ENCODE results near the gene RSPH4A. TPM values are rescaled to one million over a fixed set of nuclear protein-coding genes. Genes with fewer than 3 reads are reported as not detected.
"Not testable (repeated sequence)": the region's sequence is repeated elsewhere in the genome, so short reads cannot be mapped to it uniquely, and the experiment has no call there.

Gene RSPH4A
- total and polyA plus RNA-seq, 2 donors (not counting 3 experiments of a cell fraction or from before 2014, with no cell fraction given): 0.06 to 0.15 TPM

DNA sequence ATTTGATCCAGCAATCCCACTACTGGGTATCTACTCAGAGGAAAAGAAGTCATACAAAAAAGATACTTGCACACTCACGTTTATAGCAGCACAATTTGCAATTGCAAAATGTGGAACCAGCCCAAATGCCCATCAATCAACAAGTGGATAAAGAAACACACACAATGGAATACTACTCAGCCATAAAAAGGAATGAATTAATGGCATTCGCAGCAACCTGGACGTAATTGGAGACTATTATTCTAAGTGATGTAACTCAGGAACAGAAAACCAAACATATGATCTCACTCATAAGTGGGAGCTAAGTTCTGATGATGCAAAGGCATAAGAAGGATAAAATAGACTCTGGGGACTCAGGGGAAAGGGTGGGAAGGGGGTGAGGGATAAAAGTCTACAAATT is 11.4 kb upstream of the RSPH4A start:
- H3K9me3 ChIP-seq (replicated peaks; ENCODE audit: control insufficient read depth, insufficient read depth, low read length); H3K4me2 ChIP-seq (ENCODE audit: insufficient read depth, low read length); H4K20me1 ChIP-seq (replicated peaks; ENCODE audit: control insufficient read depth, extremely low read depth, insufficient read depth, low read length); H3K4me3 ChIP-seq (replicated peaks in 1 of 3; ENCODE audit: insufficient read depth in 1 of 3, low read depth in 1 of 3, low read length in 3 of 3); H3K36me3 ChIP-seq (ENCODE audit: control insufficient read depth in 2 of 2, extremely low read depth in 1 of 2, insufficient read depth in 2 of 2, low read length in 2 of 2); POLR2A ChIA-PET; H3K4me1 ChIP-seq (ENCODE audit: control insufficient read depth, extremely low read depth, insufficient read depth, low read length); H3K79me2 ChIP-seq (ENCODE audit: control insufficient read depth, insufficient read depth, low read length); BruUV-seq (replicated peaks); dilution Hi-C loops (cut with MboI; ENCODE audit: extremely low pct_ligation_motif_present, low sequenced_read_pairs); H3K27ac ChIP-seq (ENCODE audit: insufficient read depth, low read depth, low read length); H3K27me3 ChIP-seq (ENCODE audit: control insufficient read depth in 2 of 2, insufficient read depth in 2 of 2, low read length in 2 of 2); H2AFZ ChIP-seq (ENCODE audit: low read depth, low read length); H3K9me1 ChIP-seq (replicated peaks; ENCODE audit: control insufficient read depth, extremely low read depth, insufficient read depth, low read length); DNase-seq (ENCODE audit: low read depth, low spot score); CTCF ChIA-PET; intact Hi-C loops (cut with micrococcal nuclease); FAIRE-seq; H3K9ac ChIP-seq (replicated peaks; ENCODE audit: extremely low read depth, insufficient read depth, low read length): not testable (repeated sequence)

DNA sequence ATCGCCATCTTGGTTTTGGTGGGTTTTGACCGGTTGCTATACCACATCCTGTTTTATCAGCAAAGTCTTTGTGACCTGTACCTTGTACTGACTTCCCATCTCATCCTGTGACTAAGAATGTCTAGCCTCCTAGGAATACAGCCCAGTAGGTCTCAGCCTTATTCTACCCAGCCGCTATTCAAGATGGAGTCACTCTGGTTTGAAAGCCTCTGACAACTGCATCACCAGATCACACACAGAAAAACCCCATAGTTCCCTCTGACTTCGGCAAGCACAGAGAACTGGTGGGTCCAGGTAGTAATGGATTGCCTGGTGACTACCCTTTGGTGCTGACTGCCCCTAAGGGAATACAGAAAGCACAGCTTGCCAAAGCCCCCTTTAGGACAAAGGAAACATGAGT is 10.3 kb upstream of the RSPH4A start:
- no peak for DNase-seq (ENCODE audit: low read depth, low spot score)
- no peaks in the 10 kb centered on the region for H3K9me3 ChIP-seq (replicated peaks; ENCODE audit: control insufficient read depth, insufficient read depth, low read length)
- H3K4me1 ChIP-seq (ENCODE audit: control insufficient read depth, extremely low read depth, insufficient read depth, low read length): no peaks in the 10 kb centered on the region
- H3K36me3 ChIP-seq (ENCODE audit: control insufficient read depth in 2 of 2, extremely low read depth in 1 of 2, insufficient read depth in 2 of 2, low read length in 2 of 2): no peaks in the 10 kb centered on the region
- no peaks in the 10 kb centered on the region for H4K20me1 ChIP-seq (replicated peaks; ENCODE audit: control insufficient read depth, extremely low read depth, insufficient read depth, low read length)
- intact Hi-C loops (cut with micrococcal nuclease): no loop called here
- no peak for FAIRE-seq
- no peaks in the 10 kb centered on the region for H3K27me3 ChIP-seq (ENCODE audit: control insufficient read depth in 2 of 2, insufficient read depth in 2 of 2, low read length in 2 of 2)
- H3K4me2 ChIP-seq (ENCODE audit: insufficient read depth, low read length): no peak overlapping the region
- no peak for TF ChIP-seq JUN (IDR thresholded peaks at IDR 0.05; ENCODE audit: borderline replicate concordance, insufficient read depth, insufficient read length, low read depth)
- no peak for TF ChIP-seq FOS (IDR thresholded peaks at IDR 0.05; ENCODE audit: borderline replicate concordance, insufficient read depth, low read length)
- no peak for TF ChIP-seq MYC (IDR thresholded peaks at IDR 0.05; ENCODE audit: low read depth, low read length)
- no peak for TF ChIP-seq POLR2A (IDR thresholded peaks at IDR 0.05; ENCODE audit: low read depth, low read length)
- no peak for TF ChIP-seq EZH2 (IDR thresholded peaks at IDR 0.05; ENCODE audit: borderline replicate concordance, low read depth, low read length, severe bottlenecking)
- TF ChIP-seq, protein P1, sequence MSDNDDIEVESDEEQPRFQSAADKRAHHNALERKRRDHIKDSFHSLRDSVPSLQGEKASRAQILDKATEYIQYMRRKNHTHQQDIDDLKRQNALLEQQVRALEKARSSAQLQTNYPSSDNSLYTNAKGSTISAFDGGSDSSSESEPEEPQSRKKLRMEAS (IDR thresholded peaks at IDR 0.05; ENCODE audit: insufficient read depth, insufficient read length): no peak
- TF ChIP-seq, protein P2, sequence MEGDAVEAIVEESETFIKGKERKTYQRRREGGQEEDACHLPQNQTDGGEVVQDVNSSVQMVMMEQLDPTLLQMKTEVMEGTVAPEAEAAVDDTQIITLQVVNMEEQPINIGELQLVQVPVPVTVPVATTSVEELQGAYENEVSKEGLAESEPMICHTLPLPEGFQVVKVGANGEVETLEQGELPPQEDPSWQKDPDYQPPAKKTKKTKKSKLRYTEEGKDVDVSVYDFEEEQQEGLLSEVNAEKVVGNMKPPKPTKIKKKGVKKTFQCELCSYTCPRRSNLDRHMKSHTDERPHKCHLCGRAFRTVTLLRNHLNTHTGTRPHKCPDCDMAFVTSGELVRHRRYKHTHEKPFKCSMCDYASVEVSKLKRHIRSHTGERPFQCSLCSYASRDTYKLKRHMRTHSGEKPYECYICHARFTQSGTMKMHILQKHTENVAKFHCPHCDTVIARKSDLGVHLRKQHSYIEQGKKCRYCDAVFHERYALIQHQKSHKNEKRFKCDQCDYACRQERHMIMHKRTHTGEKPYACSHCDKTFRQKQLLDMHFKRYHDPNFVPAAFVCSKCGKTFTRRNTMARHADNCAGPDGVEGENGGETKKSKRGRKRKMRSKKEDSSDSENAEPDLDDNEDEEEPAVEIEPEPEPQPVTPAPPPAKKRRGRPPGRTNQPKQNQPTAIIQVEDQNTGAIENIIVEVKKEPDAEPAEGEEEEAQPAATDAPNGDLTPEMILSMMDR (IDR thresholded peaks at IDR 0.05; ENCODE audit: extremely low read depth in 1 of 2, insufficient read depth in 1 of 2, low read depth in 1 of 2, low read length in 2 of 2): no peak
- no peak for TF ChIP-seq GATA2 (IDR thresholded peaks at IDR 0.05; ENCODE audit: insufficient read depth, insufficient read length, low read depth, low read length)
- no peak for TF ChIP-seq POLR2AphosphoS5 (IDR thresholded peaks at IDR 0.05; ENCODE audit: insufficient read depth, low read depth, low read length)
- CTCF ChIA-PET: no interaction called here
- POLR2A ChIA-PET: no interaction called here
- BruUV-seq (replicated peaks): no TSS peak
- H3K79me2 ChIP-seq (ENCODE audit: control insufficient read depth, insufficient read depth, low read length): no peaks in the 10 kb centered on the region
- H3K9me1 ChIP-seq (replicated peaks; ENCODE audit: control insufficient read depth, extremely low read depth, insufficient read depth, low read length): no peaks in the 10 kb centered on the region
- no peak overlapping the region for H3K4me3 ChIP-seq (replicated peaks in 1 of 3; ENCODE audit: insufficient read depth in 1 of 3, low read depth in 1 of 3, low read length in 3 of 3)
- H2AFZ ChIP-seq (ENCODE audit: low read depth, low read length): no peak overlapping the region
- no peak overlapping the region for H3K9ac ChIP-seq (replicated peaks; ENCODE audit: extremely low read depth, insufficient read depth, low read length)
- H3K27ac ChIP-seq (ENCODE audit: insufficient read depth, low read depth, low read length): no peak overlapping the region
- dilution Hi-C loops (cut with MboI; ENCODE audit: extremely low pct_ligation_motif_present, low sequenced_read_pairs): no loop called here
